RWPE2 (cell line): ENCODE measurements around the gene SBNO1.
A peak's percentile ranks its signal among the peaks of the same experiment; 100 is the strongest.

ENCODE experiments used
- ATAC-seq: fragments of 200-7000 bp; cut with Tn5 transposase; 3 replicates; pipeline ENCODE4 v1.9.1; 2021; ENCODE audit warnings: low read depth
- DNase-seq: peaks from one replicate; pipeline ENCODE4 v3.0.0-alpha.2; 2020; ENCODE audit warnings: low spot score
- H3K27ac ChIP-seq: fragments of 450-650 bp; 2 replicates; pipeline ENCODE4 v1.5.1; 2017; ENCODE audit warnings: mild to moderate bottlenecking; ENCODE audit not compliant: poor library complexity, severe bottlenecking
- H3K27me3 ChIP-seq: fragments of 250-450 bp; sonication (Bioruptor Pico); 2 replicates; pipeline ENCODE4 v1.5.1; 2021; ENCODE audit warnings: mild to moderate bottlenecking, moderate library complexity; ENCODE audit not compliant: insufficient read depth, poor library complexity, severe bottlenecking
- H3K36me3 ChIP-seq: fragments of 250-450 bp; sonication (Bioruptor Pico); 2 replicates; pipeline ENCODE4 v1.5.1; 2020; ENCODE audit warnings: low read depth, mild to moderate bottlenecking, moderate library complexity
- H3K4me1 ChIP-seq: fragments of 250-450 bp; sonication (Bioruptor Pico); 2 replicates; pipeline ENCODE4 v1.5.1; 2021; ENCODE audit warnings: mild to moderate bottlenecking, moderate library complexity; ENCODE audit not compliant: insufficient read depth, poor library complexity, severe bottlenecking
- H3K4me3 ChIP-seq: fragments of 250-450 bp; sonication (Bioruptor Pico); 2 replicates; pipeline ENCODE4 v1.5.1; 2021; ENCODE audit warnings: mild to moderate bottlenecking, moderate library complexity; ENCODE audit not compliant: severe bottlenecking
- H3K9me3 ChIP-seq: fragments of 250-450 bp; sonication (Bioruptor Pico); 2 replicates; pipeline ENCODE4 v1.5.1; 2021; ENCODE audit warnings: mild to moderate bottlenecking, moderate library complexity; ENCODE audit not compliant: severe bottlenecking
- CTCF ChIP-seq: fragments of 450-650 bp; IDR thresholded peaks from one replicate; pipeline ENCODE4 v1.5.1; 2017; ENCODE audit warnings: mild to moderate bottlenecking, moderate library complexity; ENCODE audit not compliant: poor library complexity, severe bottlenecking

SBNO1 gene

GRCh38 chr12:123391546-123392343 is 27.1 kb upstream of the SBNO1 start:
- ATAC-seq (no peak), DNase-seq (no peak)
- no peak overlapping the region for H3K27ac ChIP-seq
- no peaks in the 10 kb centered on the region for H3K9me3 ChIP-seq
- H3K4me3 ChIP-seq, result no peak overlapping the region
- H3K27me3 ChIP-seq, result no peaks in the 10 kb centered on the region
- peaks cover 3% of the 10 kb centered on the region for H3K4me1 ChIP-seq
- TF ChIP-seq CTCF, result no peak
- H3K36me3 ChIP-seq, result peaks cover 67% of the 10 kb centered on the region

GRCh38 chr12:123390498-123391426 is 26.1 kb upstream of the SBNO1 start:
- peak overlapping the region; percentile 66 for H3K27ac ChIP-seq
- TF ChIP-seq CTCF, result no peak
- H3K36me3 ChIP-seq, result peaks cover 59% of the 10 kb centered on the region
- no peaks in the 10 kb centered on the region for H3K9me3 ChIP-seq
- H3K4me3 ChIP-seq, result peak overlapping the region; percentile 60
- DNase-seq, result no peak
- no peaks in the 10 kb centered on the region for H3K27me3 ChIP-seq
- peaks cover 3% of the 10 kb centered on the region for H3K4me1 ChIP-seq
- ATAC-seq, result no peak

DNA sequence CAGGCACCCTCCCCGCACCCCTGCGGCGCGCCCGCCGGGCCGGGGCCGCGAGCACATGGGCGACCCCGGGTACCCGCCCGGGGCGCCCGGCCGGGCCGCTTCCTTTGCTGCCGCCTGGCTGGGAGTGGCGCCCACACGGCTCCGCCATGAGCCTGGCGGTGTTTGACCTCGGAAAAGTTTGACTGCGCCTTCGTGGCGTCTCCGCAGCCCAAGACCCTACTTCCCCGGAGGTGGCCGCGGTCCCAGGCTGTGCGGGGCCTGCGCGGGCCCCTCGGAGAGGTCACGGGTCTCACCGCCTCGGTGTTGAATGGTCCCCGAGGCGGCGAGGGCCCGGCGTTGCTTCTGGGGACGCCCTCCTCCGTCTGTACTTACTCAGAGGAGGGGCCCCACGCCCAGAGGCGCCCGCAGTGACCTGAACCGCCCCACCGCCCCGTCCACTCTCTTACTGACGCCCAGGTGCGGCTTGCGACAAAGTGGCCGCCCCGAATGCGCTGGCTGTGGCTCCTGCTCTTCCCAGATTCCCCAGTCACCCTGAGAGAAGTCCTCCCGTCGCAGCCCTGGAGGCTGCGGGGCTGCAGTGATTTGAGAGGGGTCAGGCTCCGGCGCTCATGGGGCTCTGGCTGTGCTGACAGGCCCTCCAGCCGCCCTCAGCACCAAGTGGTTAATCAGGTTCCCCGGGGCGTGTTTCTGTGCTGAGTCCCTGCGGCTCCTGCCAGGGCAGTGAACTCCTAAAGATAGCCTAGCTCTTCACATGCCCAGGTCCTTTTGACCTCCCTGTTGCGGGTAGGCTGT is 25.1 kb upstream of the SBNO1 start:
- no peak for TF ChIP-seq CTCF

DNA sequence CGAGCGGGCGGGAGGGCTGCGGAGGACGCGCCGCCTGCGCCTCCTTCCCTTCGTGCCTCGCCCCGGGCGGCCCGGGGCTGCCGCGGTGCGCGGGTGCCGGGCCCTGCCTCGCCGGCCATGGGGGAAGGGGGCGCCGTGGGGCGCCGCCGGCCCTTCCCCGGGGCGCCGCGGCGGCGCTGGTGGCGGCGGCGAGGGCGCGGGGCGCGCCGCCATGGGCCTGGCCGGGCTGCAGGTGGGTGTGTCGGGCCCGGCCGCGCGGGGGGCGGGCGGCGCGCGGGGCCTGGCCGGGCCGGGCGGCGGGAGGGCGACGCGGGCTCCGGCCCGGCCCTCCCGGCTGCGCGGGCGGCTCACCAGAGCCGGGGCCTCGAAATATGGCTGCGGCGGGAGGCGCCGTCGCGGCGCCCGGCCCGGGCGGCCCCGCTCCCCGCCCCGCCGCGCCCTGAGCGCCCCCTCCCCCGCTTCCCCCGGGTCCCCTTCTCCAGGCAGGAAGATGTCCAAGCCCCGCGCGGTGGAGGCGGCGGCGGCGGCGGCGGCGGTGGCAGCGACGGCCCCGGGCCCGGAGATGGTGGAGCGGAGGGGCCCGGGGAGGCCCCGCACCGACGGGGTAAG is 24.4 kb upstream of the SBNO1 start:
- H3K4me1 ChIP-seq, result peaks cover 8% of the 10 kb centered on the region
- H3K36me3 ChIP-seq, result peaks cover 46% of the 10 kb centered on the region
- no peaks in the 10 kb centered on the region for H3K9me3 ChIP-seq
- TF ChIP-seq CTCF, result no peak
- H3K4me3 ChIP-seq, result peak overlapping the region; percentile 60
- ATAC-seq (no peak), DNase-seq (no peak)
- peak overlapping the region; percentile 66 for H3K27ac ChIP-seq
- no peaks in the 10 kb centered on the region for H3K27me3 ChIP-seq

More for the DNA sequence above, 25.1 kb upstream of the SBNO1 start:
- Histone ChIP-seq H3K9me3 (no peaks in the 10 kb centered on the region), H3K36me3 (peaks cover 53% of the 10 kb centered on the region), H3K4me1 (peaks cover 8% of the 10 kb centered on the region), H3K4me3 (peak overlapping the region; percentile 60), H3K27ac (peak overlapping the region; percentile 66), H3K27me3 (no peaks in the 10 kb centered on the region)
- ATAC-seq (peak; percentile 37), DNase-seq (no peak)
